ENCODE results near the gene TPGS1. TPM values are rescaled to one million over a fixed set of nuclear protein-coding genes. Genes with fewer than 3 reads are reported as not detected.

The TPGS1 gene
- total RNA-seq, 1 donor from 2014 or later: 19.9 TPM

- ATAC-seq (no peak), DNase-seq (peak; percentile 63)
- Histone ChIP-seq H3K27me3 (peaks cover 27% of the 10 kb centered on the region), H3K36me3 (no peaks in the 10 kb centered on the region), H3K4me3 (no peak overlapping the region), H3K9me3 (no peaks in the 10 kb centered on the region), H3K4me1 (peaks cover 5% of the 10 kb centered on the region), H3K27ac (no peak overlapping the region)
- no peak for TF ChIP-seq CTCF (IDR thresholded peaks at IDR 0.05)
- intact Hi-C loops (cut with DNase I): no loop called here
These were observed 12.9 kb upstream of the TPGS1 start for GRCh38 chr19:494171-495080.

- no peaks in the 10 kb centered on the region for H3K36me3 ChIP-seq
- peaks cover 33% of the 10 kb centered on the region for H3K27me3 ChIP-seq
- H3K27ac ChIP-seq: no peak overlapping the region
- no peak for DNase-seq
- H3K4me3 ChIP-seq: no peak overlapping the region
- no peaks in the 10 kb centered on the region for H3K4me1 ChIP-seq
- ATAC-seq: no peak
- H3K9me3 ChIP-seq: no peaks in the 10 kb centered on the region
- no peak for TF ChIP-seq CTCF (IDR thresholded peaks at IDR 0.05)
- intact Hi-C loops (cut with DNase I): no loop called here
These were observed 12.3 kb upstream of the TPGS1 start for GRCh38 chr19:495081-495401.

DNA sequence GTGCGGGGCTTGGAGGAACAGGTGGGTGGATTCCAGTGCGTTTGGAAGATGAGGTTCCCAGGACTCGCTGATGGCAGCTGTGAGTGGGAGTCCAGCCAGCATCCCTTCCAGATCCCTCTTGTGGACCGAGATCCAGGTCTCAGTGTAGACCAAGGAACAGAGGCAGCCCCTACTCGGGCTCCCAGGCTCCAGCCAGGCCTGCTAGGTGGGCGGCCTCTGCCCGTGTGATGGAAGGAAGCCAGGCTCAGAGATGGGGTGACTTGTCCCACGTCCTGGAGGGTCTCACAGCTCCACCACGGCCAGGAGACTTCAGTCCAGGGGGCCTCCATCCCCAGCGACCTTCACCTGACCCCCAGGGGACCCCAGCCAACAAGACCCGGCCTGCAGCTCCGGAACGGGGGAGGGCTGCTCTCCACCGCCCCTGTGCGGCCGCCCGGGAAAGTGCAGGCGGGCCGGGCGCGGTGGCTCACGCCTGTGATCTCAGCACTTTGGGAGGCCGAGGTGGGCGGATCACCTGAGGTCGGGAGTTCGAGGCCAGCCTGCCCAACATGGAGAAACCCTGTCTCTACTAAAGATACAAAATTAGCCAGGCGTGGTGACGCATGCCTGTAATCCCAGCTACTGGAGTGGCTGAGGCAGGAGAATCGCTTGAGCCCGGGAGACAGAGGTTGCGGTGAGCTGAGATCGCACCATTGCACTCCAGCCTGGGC, 11.7 kb upstream of the TPGS1 start:
- peak; percentile 66 for TF ChIP-seq CTCF (IDR thresholded peaks at IDR 0.05)
- H3K27ac ChIP-seq: no peak overlapping the region
- DNase-seq (peak; percentile 67), ATAC-seq (peak; percentile 51)
- H3K27me3 ChIP-seq: peaks cover 34% of the 10 kb centered on the region
- H3K9me3 ChIP-seq: no peaks in the 10 kb centered on the region
- H3K4me3 ChIP-seq: no peak overlapping the region
- H3K36me3 ChIP-seq: no peaks in the 10 kb centered on the region
- no peaks in the 10 kb centered on the region for H3K4me1 ChIP-seq
- intact Hi-C loops (cut with DNase I): no loop called here

DNA sequence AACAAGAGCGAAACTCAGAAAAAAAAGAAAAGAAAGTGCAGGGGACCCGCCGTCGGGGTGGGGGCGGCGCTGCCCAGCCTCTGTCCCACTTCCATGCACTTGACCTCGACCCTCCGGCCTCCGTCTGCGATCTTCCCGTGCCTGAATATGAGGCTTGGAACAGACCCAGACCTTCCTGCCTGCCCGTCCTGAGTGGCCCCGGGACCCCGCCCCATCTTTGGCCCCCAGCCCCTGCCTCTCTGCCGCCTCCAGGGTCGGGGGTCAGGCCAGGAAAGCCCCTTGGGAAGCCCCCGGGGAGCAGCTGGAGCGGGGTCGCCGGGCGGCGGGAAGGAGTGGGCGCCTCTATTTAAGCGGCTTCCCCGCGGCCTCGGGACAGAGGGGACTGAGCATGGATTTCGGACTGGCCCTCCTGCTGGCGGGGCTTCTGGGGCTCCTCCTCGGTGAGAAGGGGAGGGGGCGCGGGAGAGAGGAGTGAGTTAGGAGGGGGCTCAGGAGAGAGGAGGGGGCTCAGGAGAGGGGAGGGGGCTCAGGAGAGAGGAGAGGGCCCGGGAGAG, 11.1 kb upstream of the TPGS1 start, which contains the start of gene MADCAM1:
MADCAM1 (plus strand) TSS at position 375 of the 554 bp plus-strand sequence; CDS start at position 389, 14 bp downstream.
- DNase-seq (no peak), ATAC-seq (no peak)
- Histone ChIP-seq H3K27ac (no peak within 1 kb of the TSS), H3K9me3 (no peaks in the 10 kb centered on the region), H3K36me3 (no peaks in the 10 kb centered on the region), H3K27me3 (peaks cover 34% of the 10 kb centered on the region), H3K4me1 (no peaks in the 10 kb centered on the region), H3K4me3 (no peak within 1 kb of the TSS)
- no peak for TF ChIP-seq CTCF (IDR thresholded peaks at IDR 0.05)
- intact Hi-C loops (cut with DNase I): no loop called here

DNA sequence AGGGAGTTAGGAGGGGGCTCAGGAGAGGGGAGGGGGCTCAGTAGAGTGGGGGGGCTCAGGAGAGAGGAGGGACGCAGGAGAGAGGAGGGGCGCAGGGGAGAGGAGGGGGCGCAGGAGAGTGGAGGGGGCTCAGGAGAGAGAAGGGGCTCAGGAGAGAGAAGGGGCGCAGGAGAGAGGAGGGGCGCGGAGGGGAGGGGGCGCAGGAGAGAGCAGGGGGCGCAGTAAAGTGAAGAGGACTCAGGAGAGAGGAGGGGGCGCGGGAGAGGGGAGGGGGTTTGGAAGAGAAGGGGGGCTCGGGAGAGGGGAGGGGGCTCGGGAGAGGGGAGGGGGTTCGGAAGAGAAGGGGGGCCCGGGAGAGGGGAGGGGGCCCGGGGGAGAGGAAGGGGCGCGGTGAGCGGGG, 10.3 kb upstream of the TPGS1 start:
- Histone ChIP-seq H3K9me3 (no peaks in the 10 kb centered on the region), H3K36me3 (no peaks in the 10 kb centered on the region), H3K4me3 (no peak overlapping the region), H3K4me1 (no peaks in the 10 kb centered on the region), H3K27me3 (peaks cover 34% of the 10 kb centered on the region), H3K27ac (no peak overlapping the region)
- no peak for DNase-seq
- intact Hi-C loops (cut with DNase I): no loop called here
- TF ChIP-seq CTCF (IDR thresholded peaks at IDR 0.05): no peak
- ATAC-seq: no peak
